NAMALWA (cell line): ENCODE results near the gene BHLHE41.

Experiments used
- DNase-seq: peaks from one replicate; pipeline ENCODE4 v3.0.0-alpha.2; 2015; ENCODE audit warnings: low spot score

Gene BHLHE41

DNA sequence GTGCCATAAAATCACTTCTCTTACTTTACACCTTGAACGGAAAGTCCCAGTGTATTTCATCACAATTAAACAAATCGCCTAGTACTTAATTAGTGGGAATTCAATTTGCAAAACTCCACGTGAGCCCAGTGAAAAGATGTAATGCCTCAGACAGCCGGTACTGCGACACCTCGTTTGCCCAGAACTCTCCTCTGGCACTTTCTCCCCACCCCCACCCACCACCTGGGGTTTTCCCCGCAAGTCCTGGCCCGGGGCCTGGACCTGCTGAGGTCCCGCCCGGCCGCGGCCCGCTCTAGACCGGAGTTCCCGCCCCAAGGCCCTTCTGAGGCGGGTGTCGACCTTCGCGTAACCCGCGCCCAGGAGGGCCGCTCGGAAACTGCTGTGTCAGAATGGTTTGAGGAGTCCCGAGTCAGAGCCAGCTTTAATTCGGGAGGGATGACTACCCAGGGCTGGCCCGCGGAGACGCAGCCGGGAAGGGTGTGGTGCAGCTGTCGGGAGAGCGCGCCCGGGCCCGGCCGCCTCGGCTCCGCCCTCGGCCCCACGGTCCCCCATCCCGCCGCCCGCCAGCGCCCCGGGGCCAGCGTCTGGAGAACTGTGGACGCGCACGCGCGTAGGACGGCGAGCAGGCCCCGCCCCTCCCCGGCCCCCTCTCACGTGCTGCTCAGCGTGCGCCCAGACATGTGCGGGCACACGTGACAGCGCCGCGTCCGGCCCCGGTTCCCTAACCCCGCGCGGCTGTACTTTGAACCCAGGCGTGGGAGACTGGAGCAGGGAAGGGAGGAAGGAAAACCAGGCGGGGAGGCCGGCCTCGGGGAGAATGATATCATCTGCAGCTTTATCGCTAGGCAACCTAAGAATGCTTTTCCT lies 10.8 kb downstream of the BHLHE41 start:
- DNase-seq: no peak

DNA sequence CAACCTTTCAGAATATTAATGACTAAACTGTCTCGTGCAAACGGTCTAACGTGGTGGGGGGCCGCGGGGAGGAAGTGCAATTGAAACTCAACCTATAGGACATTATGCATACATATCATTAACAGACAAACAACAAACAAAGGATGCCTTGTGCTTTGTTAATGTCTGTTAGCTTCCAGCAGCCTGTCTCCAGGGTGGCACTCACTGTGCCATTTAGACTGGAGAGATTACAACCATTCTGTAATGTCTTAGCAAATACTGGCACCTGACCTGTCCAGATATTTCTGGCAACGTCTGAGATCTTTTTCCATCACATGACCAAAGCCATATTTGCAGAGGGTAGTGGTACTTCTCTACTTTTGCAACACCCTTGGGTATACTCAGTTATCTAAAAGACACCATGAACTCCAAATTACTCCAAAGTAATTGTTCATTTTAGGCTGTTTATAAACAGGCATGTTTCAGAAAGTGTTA lies 11.6 kb downstream of the BHLHE41 start:
- DNase-seq: no peak

DNA sequence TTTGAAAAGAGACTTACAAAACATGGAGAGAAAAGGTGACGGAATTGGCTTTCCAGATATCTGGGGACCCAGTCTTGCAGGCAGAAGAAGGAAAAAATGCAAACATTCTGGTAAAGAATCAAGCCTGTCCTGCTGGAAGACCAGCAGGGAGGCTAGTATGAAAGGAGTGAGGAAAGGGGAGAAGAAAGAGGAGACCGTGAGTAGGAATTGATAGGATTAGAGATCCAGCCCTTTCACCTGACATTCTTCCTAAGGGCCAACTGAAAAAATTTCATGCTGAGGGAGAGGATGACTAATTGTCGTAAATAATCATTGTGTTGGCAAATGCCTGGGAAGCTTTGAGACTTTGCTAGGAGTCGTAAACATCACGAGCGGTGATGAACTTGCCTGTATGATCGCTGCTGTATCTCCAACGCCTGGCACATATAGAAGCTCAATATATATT lies 12.1 kb downstream of the BHLHE41 start:
- no peak for DNase-seq

DNA sequence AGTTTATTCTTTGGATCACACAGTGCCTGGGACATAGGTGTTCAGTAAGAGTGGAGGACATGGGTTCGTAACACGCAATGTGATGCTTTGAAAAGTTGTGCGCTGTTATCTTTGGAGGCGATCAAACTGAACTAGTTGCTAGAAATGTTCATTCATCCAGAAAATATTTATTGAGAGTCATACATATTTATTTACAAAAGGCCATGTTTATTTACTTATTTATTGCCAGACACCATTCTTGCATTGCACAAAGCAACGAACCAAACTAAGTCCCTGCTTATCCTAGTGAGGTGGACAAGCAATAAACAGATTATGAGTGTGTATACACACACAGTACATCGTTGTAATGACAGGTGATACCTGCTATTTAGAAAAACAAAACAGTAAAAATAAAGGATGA lies 12.6 kb downstream of the BHLHE41 start:
- no peak for DNase-seq

DNA sequence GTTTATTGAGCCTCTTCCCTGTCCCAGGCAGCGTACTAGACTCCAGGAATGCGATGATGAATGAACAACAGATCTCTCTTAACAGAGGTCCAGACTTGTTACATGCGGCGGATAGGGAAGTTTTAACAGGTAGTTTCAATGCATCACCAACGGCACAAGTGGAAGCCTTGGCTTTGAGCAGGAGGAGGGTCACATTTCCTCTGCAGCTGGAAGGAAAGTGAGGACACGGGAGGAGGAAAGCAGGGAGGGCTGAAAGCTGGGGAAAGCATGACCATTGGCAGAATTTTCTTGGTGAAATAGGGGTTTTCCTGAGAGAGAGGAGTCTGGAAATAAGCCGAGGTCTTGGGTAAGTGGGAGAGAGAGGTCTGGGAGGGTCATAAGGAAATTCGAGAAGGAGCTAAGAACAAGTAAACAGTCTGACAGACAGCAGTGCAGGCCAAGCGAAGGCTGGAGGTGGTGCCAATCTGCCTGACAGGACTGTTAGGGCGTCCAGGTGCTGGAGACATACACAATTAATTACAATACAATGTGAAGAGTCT lies 15.4 kb downstream of the BHLHE41 start:
- DNase-seq: no peak

DNA sequence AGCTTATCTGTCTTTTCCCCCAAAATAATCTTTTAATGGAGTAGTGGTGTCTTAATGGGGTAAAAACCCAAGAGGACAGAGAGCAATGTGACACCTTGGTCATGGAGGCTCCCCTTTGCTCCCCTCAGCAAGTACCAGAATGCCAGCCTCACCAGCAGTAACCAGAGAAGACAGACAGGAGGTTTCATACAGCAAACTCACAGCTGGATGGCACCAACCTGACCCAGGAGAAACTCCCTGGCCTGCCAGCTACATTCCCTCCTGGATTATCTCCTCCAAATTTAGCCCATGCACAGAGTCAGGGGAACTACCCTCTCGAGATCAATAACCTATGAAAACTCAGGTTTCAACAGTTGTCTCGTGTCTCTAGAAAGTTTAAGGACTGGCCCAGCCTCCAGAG lies 15.9 kb downstream of the BHLHE41 start:
- no peak for DNase-seq

DNA sequence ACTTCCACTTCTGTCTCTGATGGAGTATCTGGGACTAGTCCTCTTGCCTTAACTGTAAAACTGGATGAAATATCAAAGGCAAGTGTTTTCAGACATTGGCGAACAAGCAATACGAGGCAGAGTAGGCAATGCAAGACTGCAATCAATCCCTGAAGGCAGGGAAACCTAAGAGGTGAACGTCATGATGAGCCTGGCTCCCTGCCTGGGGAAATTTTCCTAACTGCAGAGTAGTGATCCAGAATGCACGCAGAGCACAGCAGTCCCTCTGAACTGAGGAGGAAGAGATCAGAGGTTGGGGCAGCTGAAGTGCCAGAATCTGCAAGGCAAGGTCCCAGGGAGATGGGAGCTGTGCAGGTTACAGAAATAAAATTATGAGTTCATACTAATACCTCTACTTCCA lies 18.5 kb downstream of the BHLHE41 start:
- DNase-seq: no peak

DNA sequence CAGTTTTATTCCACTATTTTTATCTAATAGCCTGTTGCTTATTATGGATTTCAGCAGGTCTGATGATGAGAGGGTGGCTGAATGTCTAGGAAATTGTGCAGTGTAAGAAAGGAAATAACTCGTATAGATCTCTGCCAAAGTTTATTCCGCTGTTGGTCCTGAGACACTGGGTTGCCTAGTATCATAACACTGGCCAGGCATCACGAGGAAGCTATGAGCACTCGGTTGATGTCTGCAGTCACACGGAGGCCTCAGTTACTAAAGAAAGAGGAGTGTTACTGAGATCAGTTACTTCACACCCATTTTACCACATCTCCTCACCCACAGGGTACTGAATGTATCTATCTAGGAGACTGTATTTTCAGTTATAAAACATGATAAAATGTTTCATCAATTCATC lies 21.9 kb downstream of the BHLHE41 start:
- no peak for DNase-seq

DNA sequence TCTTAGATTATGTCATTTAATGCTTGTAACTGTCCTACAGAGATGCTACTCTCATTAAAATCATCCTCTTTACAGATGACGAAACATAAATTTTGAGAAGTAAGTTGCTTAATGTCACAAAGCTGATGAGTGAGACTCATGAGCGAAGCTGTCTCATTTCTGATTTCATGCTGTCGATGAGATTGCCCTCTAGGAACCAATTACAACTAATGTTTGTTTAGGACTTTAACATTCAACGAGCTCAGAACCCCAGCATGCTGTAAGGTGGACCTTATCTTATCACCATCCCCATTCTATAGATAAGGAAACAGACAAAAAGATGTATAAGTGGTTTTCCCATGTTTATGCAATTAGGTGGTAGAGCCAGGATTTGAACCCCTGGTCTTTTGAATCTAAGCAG lies 23.1 kb downstream of the BHLHE41 start:
- no peak for DNase-seq

DNA sequence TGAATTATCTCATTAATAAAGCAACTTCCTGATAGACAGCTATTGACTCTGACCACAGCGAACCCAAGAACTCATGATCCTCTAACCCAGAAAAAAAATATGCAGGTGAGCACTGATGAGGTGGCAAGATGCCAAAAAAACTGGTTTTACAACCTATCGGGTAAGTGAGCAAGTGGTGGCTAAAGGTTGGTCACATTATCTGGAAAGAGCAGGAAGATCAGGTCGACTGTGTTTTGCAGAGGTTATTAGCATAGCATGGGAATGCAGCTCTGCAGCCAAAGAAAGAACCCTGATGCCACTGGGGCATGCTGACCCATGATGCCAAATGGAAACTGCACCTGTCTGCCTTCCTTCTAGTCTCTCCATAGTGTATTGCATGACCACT lies 23.5 kb downstream of the BHLHE41 start:
- DNase-seq: no peak

DNA sequence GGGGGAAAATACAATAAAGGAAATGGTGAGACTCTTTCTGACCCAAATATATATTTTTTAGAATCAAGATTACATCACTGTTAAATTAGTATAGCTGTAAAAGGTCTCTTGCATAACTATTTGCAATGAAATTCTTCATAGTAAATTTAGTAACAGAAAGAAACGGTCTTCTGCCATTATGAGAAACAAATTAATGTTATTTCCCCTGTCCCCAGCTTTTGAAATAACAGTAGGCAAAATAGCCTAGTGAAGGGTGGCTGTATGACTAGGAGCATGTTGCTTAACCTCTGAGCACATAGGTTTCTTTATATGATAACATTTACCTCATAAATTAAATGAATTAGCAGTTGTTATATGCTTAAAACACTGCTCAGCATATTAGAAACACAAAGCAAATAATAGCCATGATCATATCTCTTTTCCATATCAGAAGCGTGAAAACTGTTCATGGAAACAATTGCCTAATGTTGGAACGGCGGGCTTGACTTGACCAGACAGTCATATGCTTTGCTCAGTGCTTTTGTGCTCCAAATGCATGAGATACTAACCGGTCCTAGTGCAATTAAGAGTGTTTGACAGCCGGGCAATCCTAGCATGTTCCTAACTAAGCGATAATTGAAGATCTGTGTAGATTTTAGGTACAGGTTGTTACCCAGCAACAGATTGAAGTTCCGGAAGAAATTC lies 24.0 kb downstream of the BHLHE41 start:
- DNase-seq: no peak

DNA sequence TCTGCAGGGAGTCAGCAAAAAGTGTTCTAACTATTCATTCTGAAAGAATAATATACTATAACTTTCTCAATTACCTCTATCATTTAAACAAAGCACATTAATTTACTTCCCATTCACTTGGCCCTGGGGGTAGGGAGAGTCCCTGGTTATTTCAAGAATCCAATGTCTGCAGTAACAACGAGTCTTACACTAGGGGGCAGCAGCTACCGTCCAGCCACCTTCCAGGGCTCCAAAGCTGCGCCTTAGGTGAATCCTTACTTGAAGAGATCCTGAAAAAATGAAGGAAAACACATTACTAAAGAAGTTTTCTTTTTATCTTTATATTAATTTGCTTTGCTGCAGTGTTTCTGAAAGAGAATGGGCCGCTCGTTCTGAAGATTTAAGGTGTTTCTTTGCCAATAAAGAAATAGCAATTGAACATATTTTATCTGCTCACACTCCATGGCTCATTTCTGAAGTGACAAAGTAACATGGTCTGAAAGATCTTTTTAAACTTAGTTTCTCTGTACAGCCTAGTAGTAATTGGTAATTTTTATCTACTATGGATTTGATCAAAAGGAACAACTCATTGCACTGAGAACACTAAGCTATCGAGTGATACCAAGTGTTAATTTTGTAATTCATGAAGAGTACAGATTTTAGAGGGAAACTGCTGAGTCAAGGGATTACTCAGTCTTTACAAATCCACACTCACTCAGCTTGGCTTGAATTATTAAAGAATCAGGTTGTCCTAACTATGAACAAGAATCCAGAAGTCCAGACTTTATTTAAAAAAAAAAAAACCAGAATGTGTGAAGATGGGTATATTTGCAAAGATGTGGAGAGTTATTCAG lies 27.6 kb downstream of the BHLHE41 start:
- DNase-seq: peak; percentile 73

DNA sequence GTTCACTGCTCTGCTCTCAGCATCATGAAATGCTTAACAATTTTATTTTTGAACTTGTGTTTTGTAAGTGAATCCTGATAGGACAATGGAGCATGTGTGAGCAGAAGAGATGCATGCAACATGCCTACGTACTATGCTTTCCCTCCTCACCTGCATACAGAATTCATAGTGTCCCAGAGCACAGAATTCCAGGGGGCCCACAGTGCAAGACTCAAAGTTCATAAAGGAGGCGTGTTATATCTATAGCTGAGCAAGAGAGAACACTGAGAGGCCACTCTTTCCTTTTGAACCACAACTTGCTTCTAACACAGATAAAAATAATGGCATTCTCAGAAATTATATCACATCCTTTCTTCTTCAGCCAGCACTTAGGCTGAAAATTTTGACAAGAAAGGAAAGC lies 28.8 kb downstream of the BHLHE41 start:
- DNase-seq: no peak

DNA sequence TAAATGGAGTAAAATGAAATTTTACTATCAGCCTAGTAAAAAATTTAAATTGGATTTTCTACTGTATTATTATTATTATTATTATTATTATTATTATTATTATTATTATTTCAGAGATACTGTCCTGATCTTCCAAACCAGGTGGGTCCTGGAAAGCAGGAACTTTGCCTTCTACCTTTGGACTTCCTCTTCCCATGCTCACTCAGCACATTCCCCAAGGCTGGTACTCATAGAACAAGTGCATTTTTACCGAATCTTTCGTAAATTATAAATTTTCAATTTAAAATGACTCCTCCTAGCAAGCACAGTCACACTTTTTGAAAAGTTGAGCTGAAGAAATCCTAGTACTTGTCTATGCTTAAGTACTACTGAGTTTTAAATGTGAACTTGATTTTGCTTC lies 29.7 kb downstream of the BHLHE41 start:
- DNase-seq: no peak

DNA sequence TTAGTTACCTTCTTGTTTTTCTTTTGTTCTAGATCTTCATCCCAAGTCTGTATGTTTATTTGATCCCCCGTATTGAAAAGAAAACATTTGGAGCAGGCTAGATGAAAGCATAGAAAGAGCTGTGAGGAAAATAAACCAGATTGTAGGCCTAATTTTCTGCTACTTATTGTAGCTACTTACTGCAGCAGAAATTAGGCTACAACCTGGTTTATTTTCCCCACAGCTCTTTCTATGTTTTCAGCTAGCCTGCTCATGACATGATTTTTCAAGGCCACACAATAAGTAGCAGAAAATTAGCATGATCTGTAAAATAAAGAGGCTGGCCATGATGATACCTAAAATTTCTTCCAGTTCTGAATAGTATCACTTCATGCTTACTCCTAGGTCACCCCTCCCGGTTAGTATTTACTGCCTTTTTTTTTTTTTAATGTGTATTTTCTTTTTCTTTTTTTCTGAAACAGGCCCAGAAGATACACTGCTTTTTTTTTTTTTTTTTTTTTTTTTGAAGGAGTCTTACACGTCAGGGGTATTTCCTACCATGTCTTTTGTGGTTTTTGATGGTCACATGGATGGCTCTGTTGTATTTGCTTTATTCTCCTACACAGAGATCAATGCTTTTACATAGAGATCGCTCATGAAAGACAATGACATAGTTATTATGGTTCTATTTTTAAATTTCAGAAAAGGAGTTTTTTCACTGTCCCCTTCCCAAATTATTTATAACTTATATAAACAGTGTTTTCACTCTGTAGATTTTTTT lies 32.3 kb downstream of the BHLHE41 start:
- DNase-seq: no peak

DNA sequence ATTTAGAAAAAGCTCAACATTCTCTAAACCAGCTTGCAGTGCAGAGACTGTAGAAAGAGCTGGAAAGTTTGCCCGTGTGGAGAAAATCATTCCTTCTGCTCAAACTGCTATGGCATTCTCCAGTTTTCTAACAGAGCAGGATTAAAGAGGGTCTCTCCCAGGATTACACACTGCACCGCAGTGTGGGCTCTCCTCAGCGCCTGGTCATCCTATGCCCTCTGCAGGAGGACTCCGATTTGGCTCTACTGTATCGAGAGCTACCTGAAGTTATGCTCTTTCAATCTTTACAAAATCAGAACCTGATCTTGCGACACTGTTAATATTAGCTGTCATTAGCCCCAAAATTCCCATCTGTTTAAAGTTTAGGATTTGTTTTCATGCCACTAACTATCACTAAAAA lies 33.0 kb downstream of the BHLHE41 start:
- no peak for DNase-seq

DNA sequence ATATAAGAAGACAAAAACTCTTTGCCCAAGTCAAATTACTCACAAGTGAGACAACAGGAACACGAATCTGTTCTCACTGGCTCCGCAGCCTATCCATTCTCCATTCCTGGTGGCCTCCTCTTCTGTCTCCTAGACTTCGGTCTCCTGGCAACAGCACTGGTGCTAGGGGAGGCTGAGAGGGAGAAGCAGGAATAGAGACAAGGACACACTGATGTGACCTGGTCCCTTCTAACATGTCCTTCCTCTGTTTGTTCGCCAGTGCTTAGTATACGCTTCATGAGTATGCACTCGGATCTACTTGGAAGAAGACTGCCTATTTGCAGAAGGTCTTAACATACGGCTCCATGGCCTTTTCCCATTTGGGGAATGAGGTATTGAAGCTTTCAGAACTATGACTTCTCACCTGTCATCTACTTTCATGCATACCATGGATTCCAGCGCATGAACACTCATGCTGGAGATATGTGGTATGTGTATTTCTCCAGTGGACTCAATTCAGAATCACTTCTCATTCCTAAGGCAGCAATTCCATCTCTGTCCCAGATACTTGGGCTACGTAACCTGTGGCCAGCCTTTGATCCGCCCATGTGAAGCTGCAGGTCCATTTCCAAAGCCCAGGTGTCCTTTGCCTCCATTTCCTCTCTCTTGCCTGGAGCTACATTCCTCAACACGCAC lies 33.9 kb downstream of the BHLHE41 start:
- DNase-seq: no peak

DNA sequence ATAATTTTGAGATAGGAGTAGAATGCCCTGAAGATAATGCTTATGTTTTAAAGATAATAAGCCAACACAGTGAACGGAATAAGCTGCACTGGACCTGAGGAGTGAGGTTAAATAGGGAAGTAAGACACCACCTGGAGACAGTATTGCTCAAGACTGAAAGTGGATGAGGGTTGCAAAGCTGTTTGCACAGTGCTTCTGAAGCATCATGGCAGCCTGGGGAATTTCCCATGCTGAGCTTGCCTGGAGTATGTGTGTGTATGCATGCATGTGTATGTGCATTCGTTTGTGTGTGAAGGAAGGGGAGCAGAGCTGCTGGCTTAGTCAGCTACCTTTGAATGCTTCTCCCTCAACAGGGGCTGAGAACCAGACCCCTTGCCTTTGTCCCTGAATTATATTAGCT lies 35.8 kb downstream of the BHLHE41 start:
- DNase-seq: peak; percentile 74

DNA sequence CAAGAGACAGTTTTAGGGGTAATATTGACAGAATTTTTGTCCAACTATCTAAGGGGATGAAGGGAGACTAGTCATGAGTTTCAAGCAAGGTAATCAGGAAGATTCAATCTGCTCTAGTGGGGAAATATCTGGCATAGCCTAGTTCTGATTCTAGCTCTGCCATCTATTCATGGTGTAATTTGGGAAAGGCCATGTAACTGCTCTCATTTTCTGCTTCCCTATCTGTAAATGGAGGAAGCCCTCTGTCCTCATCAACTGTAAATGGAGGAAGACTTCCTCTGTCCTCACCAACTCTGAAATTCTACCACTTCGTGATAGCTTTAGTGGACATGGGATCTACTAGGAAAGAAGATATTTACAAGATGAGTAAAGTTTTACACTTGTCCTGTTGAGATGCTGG lies 37.9 kb downstream of the BHLHE41 start:
- DNase-seq: no peak

DNA sequence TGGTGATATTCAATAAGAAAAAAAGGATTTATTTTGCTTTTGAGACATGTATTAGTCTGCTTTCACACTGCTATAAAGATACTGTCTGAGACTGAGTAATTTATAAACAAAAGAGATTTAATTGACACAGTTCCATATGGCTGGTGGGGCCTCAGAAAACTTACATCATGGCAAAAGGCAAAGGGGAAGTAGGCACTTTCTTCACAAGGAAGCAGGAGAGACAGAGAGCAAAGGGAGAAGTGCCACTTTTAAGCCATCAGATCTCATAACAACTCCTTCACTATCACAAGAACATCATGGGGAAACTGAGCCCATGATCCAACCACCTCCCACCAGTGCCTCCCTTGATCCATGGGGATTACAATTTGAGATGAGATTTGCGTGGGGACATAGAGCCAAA lies 43.9 kb downstream of the BHLHE41 start:
- no peak for DNase-seq
